Gastroesophageal sphincter (tissue), 4 donors: ENCODE results near the gene SNAP29. TPM values are rescaled to one million over a fixed set of nuclear protein-coding genes. Genes with fewer than 3 reads are reported as not detected.

Experiments
- ATAC-seq: fragments of 150-250 bp; one replicate; pipeline ENCODE4 v1.9.1; 2016; ENCODE audit warnings: mild to moderate bottlenecking, moderate library complexity
- H3K27ac ChIP-seq, 4 donors: fragments of 200-600 bp; sonication (generic) in 3 of 4; 1 replicate in 3 of 4; 2 replicates in 1 of 4; pipeline ENCODE4 v1.5.1; 2016 to 2019
- H3K27me3 ChIP-seq: fragments of 200-600 bp; sonication (generic); one replicate; pipeline ENCODE4 v1.5.1; 2019
- H3K36me3 ChIP-seq, 2 donors: fragments of 200-600 bp; sonication (generic); one replicate each; pipeline ENCODE4 v1.5.1; 2019; ENCODE audit warnings: control low read depth in 1 of 2
- H3K4me1 ChIP-seq, 3 donors: fragments of 200-600 bp; sonication (generic); 1 replicate in 2 of 3; 2 replicates in 1 of 3; pipeline ENCODE4 v1.5.1; 2016 to 2019; ENCODE audit warnings: control low read depth in 2 of 3
- H3K4me3 ChIP-seq, 2 donors: fragments of 200-600 bp; sonication (generic); one replicate each; pipeline ENCODE4 v1.5.1; 2019; ENCODE audit warnings: mild to moderate bottlenecking in 1 of 2, moderate library complexity in 1 of 2
- H3K9me3 ChIP-seq, 3 donors: fragments of 200-600 bp; sonication (generic); one replicate each; pipeline ENCODE4 v1.5.1; 2017 to 2019; ENCODE audit warnings: control low read depth in 2 of 3
- EP300 ChIP-seq: sonication (generic); formaldehyde crosslinking; IDR thresholded peaks from one replicate; pipeline ENCODE4 v1.6.1; 2017; ENCODE audit warnings: antibody characterized with exemption, mild to moderate bottlenecking
- POLR2A ChIP-seq, 2 donors: fragments of 450-650 bp; IDR thresholded peaks; one replicate each; pipeline ENCODE4 v1.6.1; 2017; ENCODE audit warnings: antibody characterized with exemption in 2 of 2, mild to moderate bottlenecking in 2 of 2, moderate library complexity in 1 of 2
- POLR2AphosphoS5 ChIP-seq: sonication (generic); formaldehyde crosslinking; IDR thresholded peaks from one replicate; pipeline ENCODE4 v1.6.1; 2017; ENCODE audit warnings: antibody characterized with exemption
- WGBS, 2 donors: methylation state at CpG; one replicate each; pipeline ENCODE4 v1.1.5; 2018; ENCODE audit warnings: low coverage in 1 of 2; 5-methylcytosine and 5-hydroxymethylcytosine counted together
- total RNA-seq, 4 donors: library from RNA; depleted of rRNA; stranded (reverse); fragments of >200 nt; gene quantifications; one replicate each; pipeline ENCODE4 v1.1.0, GENCODE V29; 2016
- TF ChIP-seq, protein P1 (sequence below), 4 experiments: fragments of 200-600 bp in 2 of 4; fragments of 450-650 bp in 2 of 4; sonication (generic) in 1 of 4; IDR thresholded peaks; one replicate each; pipeline ENCODE4 v1.5.1; 2017 to 2019; ENCODE audit warnings: antibody characterized with exemption in 4 of 4, mild to moderate bottlenecking in 2 of 4, moderate library complexity in 2 of 4

SNAP29 gene
- 10 to 100 TPM; 22.1 to 33.8 (median 27.1) TPM for total RNA-seq

- Histone ChIP-seq H3K27me3 (no peaks in the 10 kb centered on the region), H3K27ac (peak within 1 kb of the TSS; percentile 80 to 96 (median 94)), H3K9me3 (no peaks in the 10 kb centered on the region), H3K4me3 (peak within 1 kb of the TSS; percentile 85 to 92), H3K4me1 (peaks cover 3 to 79% (median 9%) of the 10 kb centered on the region in 3 donors), H3K36me3 (peaks cover 0 to 14% of the 10 kb centered on the region in 2 donors)
- WGBS, 2 donors = 0 to 1% methylated on average over 8 to 25 of the region's 100 CpGs
- peak; percentile 98 for ATAC-seq
- TF ChIP-seq, protein P1, sequence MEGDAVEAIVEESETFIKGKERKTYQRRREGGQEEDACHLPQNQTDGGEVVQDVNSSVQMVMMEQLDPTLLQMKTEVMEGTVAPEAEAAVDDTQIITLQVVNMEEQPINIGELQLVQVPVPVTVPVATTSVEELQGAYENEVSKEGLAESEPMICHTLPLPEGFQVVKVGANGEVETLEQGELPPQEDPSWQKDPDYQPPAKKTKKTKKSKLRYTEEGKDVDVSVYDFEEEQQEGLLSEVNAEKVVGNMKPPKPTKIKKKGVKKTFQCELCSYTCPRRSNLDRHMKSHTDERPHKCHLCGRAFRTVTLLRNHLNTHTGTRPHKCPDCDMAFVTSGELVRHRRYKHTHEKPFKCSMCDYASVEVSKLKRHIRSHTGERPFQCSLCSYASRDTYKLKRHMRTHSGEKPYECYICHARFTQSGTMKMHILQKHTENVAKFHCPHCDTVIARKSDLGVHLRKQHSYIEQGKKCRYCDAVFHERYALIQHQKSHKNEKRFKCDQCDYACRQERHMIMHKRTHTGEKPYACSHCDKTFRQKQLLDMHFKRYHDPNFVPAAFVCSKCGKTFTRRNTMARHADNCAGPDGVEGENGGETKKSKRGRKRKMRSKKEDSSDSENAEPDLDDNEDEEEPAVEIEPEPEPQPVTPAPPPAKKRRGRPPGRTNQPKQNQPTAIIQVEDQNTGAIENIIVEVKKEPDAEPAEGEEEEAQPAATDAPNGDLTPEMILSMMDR (IDR thresholded peaks at IDR 0.05) = peak in 2 of 4 experiments; percentile 30 to 53
- TF ChIP-seq POLR2AphosphoS5 (peak; percentile 66), EP300 (no peak), POLR2A (IDR thresholded peaks at IDR 0.05) (peak; percentile 72 to 91)
Observed at GRCh38 chr22:20858615-20859416, at the start of gene SNAP29, which contains the start of gene PI4KA. Gene SNAP29, plus strand, starts transcription at chr22:20859007. Its CDS starts 104 bp downstream, at chr22:20859111. Gene PI4KA, minus strand, starts transcription at chr22:20858811. Its CDS starts 86 bp downstream, at chr22:20858725.

- Histone ChIP-seq H3K27me3 (no peaks in the 10 kb centered on the region), H3K36me3 (peaks cover 0 to 100% of the 10 kb centered on the region in 2 donors), H3K4me3 (no peak overlapping the region), H3K27ac (no peak overlapping the region), H3K9me3 (no peaks in the 10 kb centered on the region), H3K4me1 (no peaks in the 10 kb centered on the region)
- ATAC-seq = no peak
- TF ChIP-seq, protein P1 (IDR thresholded peaks at IDR 0.05) = no peak
- TF ChIP-seq POLR2A (IDR thresholded peaks at IDR 0.05) (no peak), EP300 (no peak), POLR2AphosphoS5 (no peak)
- WGBS, 2 donors = 83 to 100% methylated on average over 3 to 5 of the region's 6 CpGs
Observed at GRCh38 chr22:20809538-20810185, 49.1 kb upstream of the SNAP29 start.

GRCh38 chr22:20810645-20811044, 48.2 kb upstream of the SNAP29 start:
- Histone ChIP-seq H3K36me3 (peaks cover 0 to 99% of the 10 kb centered on the region in 2 donors), H3K4me1 (no peaks in the 10 kb centered on the region), H3K27ac (no peak overlapping the region), H3K4me3 (no peak overlapping the region), H3K9me3 (no peaks in the 10 kb centered on the region), H3K27me3 (no peaks in the 10 kb centered on the region)
- TF ChIP-seq EP300 = no peak
- no peak for TF ChIP-seq POLR2AphosphoS5
- TF ChIP-seq POLR2A (IDR thresholded peaks at IDR 0.05) = no peak
- no peak for ATAC-seq
- 87 to 89% methylated on average over 4 to 9 of the region's 9 CpGs for WGBS, 2 donors

DNA sequence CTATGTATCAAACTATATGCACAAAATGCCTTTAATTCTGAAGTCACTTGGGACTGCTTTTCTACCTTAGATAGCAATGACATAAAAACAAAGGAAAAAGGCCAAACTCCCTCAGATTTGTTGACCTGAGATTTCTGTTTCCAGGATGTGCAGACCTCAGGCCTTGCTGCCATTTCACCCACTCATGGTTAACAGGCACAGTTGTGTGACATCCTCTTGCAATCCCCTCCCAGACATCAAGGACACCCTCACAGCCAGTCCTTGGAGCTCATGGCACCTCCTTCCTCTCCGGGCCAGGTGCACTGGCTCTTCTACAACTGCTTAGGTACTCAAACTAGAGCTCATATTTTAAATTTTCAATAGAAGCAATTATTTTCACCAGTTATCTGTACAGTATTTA, 47.6 kb upstream of the SNAP29 start:
- Histone ChIP-seq H3K36me3 (peaks cover 0 to 99% of the 10 kb centered on the region in 2 donors), H3K27me3 (no peaks in the 10 kb centered on the region), H3K4me1 (no peaks in the 10 kb centered on the region), H3K4me3 (no peak overlapping the region), H3K27ac (no peak overlapping the region), H3K9me3 (no peaks in the 10 kb centered on the region)
- no peak for ATAC-seq
- TF ChIP-seq EP300 (no peak), POLR2A (IDR thresholded peaks at IDR 0.05) (no peak), POLR2AphosphoS5 (no peak)
- TF ChIP-seq, protein P1 (IDR thresholded peaks at IDR 0.05) = no peak
- 88 to 91% methylated on average over 1 of the region's 1 CpG for WGBS, 2 donors

- ATAC-seq = no peak
- Histone ChIP-seq H3K27me3 (no peaks in the 10 kb centered on the region), H3K4me3 (no peak overlapping the region), H3K36me3 (peaks cover 0 to 99% of the 10 kb centered on the region in 2 donors), H3K4me1 (no peaks in the 10 kb centered on the region), H3K9me3 (no peaks in the 10 kb centered on the region), H3K27ac (no peak overlapping the region)
- 96 to 100% methylated on average over 3 to 4 of the region's 5 CpGs for WGBS, 2 donors
- TF ChIP-seq EP300 (no peak), POLR2AphosphoS5 (no peak)
Observed at GRCh38 chr22:20811971-20812660, 46.7 kb upstream of the SNAP29 start.
